ENCODE results near the gene MARS1.

- no peak for TF ChIP-seq CTCF (IDR thresholded peaks at IDR 0.05; ENCODE audit: low read depth, low read length)
- no peak for TF ChIP-seq EZH2phosphoT487 (IDR thresholded peaks at IDR 0.05; ENCODE audit: low read depth)
Measured at GRCh38 chr12:57552835-57553313, 65.0 kb downstream of the MARS1 start.

Data from OCI-LY3 (cell line).